Measurements from ENCODE around the gene ASIC4.

Gene ASIC4

GRCh38 chr2:219514196-219514761 is at the start of gene ASIC4:
Gene ASIC4, plus strand, starts transcription at chr2:219514482. Its CDS starts 243 bp downstream, at chr2:219514725.
- TF ChIP-seq, protein P1, sequence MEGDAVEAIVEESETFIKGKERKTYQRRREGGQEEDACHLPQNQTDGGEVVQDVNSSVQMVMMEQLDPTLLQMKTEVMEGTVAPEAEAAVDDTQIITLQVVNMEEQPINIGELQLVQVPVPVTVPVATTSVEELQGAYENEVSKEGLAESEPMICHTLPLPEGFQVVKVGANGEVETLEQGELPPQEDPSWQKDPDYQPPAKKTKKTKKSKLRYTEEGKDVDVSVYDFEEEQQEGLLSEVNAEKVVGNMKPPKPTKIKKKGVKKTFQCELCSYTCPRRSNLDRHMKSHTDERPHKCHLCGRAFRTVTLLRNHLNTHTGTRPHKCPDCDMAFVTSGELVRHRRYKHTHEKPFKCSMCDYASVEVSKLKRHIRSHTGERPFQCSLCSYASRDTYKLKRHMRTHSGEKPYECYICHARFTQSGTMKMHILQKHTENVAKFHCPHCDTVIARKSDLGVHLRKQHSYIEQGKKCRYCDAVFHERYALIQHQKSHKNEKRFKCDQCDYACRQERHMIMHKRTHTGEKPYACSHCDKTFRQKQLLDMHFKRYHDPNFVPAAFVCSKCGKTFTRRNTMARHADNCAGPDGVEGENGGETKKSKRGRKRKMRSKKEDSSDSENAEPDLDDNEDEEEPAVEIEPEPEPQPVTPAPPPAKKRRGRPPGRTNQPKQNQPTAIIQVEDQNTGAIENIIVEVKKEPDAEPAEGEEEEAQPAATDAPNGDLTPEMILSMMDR (IDR thresholded peaks at IDR 0.05; ENCODE audit: borderline replicate concordance, insufficient read depth, low read depth, low read length): no peak
- H3K4me3 ChIP-seq (ENCODE audit: low read depth, low read length): no peak within 1 kb of the TSS

- H3K4me3 ChIP-seq (ENCODE audit: low read depth, low read length): no peak overlapping the region
- TF ChIP-seq, protein P1 (IDR thresholded peaks at IDR 0.05; ENCODE audit: borderline replicate concordance, insufficient read depth, low read depth, low read length): no peak
These were observed 48.4 kb upstream of the ASIC4 start for GRCh38 chr2:219465659-219466561.

- no peak overlapping the region for H3K4me3 ChIP-seq (ENCODE audit: low read depth, low read length)
- TF ChIP-seq, protein P1 (IDR thresholded peaks at IDR 0.05; ENCODE audit: borderline replicate concordance, insufficient read depth, low read depth, low read length): no peak
These were observed 47.2 kb upstream of the ASIC4 start for GRCh38 chr2:219466816-219467735.

DNA sequence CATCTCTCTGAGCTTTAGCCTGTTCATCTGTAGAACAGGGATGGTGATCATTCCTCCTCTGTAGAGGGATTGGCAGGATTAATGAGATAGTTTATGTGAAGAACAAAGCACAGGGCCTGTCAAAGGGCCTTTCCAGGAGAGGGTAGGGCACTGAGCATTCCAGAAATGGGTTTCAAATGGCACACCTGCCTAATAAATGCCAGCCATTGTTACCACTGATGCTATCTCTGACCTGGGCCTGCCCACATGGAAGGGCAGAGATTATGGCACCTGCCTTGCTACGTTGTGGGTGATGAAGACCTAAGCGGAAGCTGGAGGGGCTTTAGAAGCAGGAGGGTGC is 46.6 kb upstream of the ASIC4 start:
- TF ChIP-seq, protein P1 (IDR thresholded peaks at IDR 0.05; ENCODE audit: borderline replicate concordance, insufficient read depth, low read depth, low read length): no peak

GRCh38 chr2:219468410-219469185 is 45.7 kb upstream of the ASIC4 start:
- H3K4me3 ChIP-seq (ENCODE audit: low read depth, low read length): no peak overlapping the region
- TF ChIP-seq, protein P1 (IDR thresholded peaks at IDR 0.05; ENCODE audit: borderline replicate concordance, insufficient read depth, low read depth, low read length): no peak

More for the DNA sequence above, 46.6 kb upstream of the ASIC4 start:
- H3K4me3 ChIP-seq (ENCODE audit: low read depth, low read length): no peak overlapping the region

DNA sequence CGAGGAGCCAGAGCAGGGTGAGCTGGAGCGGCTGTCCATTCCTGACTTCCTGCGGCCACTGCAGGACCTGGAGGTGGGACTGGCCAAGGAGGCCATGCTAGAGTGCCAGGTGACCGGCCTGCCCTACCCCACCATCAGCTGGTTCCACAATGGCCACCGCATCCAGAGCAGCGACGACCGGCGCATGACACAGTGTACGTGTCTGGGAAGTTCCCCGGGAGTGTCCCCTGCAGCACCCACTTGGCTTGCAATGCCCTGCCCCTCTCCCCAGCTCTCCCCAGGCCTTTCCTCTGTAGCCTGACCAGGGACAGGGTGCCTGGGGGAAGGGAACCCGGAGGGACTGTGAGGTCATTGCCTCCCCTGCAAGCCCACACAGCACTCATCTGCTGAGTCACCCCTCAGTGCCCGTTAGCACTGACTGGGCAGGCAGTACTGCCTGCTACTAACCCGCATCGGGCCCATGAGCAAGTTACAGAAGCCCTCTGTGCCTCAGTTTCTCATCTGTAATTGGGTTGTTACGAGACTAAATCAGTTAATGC is 45.0 kb upstream of the ASIC4 start:
- no peak overlapping the region for H3K4me3 ChIP-seq (ENCODE audit: low read depth, low read length)
- TF ChIP-seq, protein P1 (IDR thresholded peaks at IDR 0.05; ENCODE audit: borderline replicate concordance, insufficient read depth, low read depth, low read length): no peak

Measured in GM12875 (cell line).